Spleen (tissue), 7 donors: Measurements from ENCODE around the gene MRM1.

ENCODE experiments used
- POLR2AphosphoS5 ChIP-seq, 3 donors: sonication (generic); formaldehyde crosslinking; IDR thresholded peaks; one replicate each; pipeline ENCODE4 v1.5.1; 2017; ENCODE audit warnings: antibody characterized with exemption in 3 of 3
- TF ChIP-seq, protein P1 (sequence below), 11 experiments: fragments of 200-600 bp in 7 of 11; fragments of 450-650 bp in 4 of 11; sonication (generic) in 4 of 11; IDR thresholded peaks in 8 of 11; conservative IDR thresholded peaks in 3 of 11; 1 replicate in 7 of 11; 2 replicates in 4 of 11; pipeline versions ENCODE4 v1.4.0 to v1.8.0; 2016 to 2021; ENCODE audit warnings: antibody characterized with exemption in 11 of 11, inconsistent platforms in 4 of 11, mild to moderate bottlenecking in 1 of 11
- donor health status: DM: no; HTN: no; CAD: no; lungs with moderate emphysema.
- donor health status: DM: no; HTN: no; CAD: no.
- donor health status: DM: no; HTN: no; CAD: no.

DNA sequence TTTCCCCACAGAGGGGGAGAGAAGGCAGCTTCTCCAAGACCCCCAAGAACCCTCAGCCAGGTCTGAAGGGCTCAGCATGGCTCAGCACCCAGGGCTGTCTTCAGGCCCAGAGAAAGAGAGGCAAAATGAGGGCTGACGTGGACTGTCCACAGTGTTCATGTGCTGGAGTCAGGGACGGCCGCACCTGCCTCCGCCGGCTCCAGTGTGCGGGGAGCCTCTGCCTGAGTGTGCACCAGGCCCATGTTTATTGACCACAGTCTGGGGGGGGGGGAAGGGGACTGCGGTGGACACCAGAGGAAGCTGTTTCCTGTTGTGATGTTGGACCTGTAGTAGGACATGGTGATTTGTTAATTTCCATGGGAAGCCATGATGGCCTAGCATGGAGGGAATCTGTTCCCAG, 6.9 kb downstream of the MRM1 start:
- TF ChIP-seq POLR2AphosphoS5 (IDR thresholded peaks at IDR 0.05) = no peak
- TF ChIP-seq, protein P1, sequence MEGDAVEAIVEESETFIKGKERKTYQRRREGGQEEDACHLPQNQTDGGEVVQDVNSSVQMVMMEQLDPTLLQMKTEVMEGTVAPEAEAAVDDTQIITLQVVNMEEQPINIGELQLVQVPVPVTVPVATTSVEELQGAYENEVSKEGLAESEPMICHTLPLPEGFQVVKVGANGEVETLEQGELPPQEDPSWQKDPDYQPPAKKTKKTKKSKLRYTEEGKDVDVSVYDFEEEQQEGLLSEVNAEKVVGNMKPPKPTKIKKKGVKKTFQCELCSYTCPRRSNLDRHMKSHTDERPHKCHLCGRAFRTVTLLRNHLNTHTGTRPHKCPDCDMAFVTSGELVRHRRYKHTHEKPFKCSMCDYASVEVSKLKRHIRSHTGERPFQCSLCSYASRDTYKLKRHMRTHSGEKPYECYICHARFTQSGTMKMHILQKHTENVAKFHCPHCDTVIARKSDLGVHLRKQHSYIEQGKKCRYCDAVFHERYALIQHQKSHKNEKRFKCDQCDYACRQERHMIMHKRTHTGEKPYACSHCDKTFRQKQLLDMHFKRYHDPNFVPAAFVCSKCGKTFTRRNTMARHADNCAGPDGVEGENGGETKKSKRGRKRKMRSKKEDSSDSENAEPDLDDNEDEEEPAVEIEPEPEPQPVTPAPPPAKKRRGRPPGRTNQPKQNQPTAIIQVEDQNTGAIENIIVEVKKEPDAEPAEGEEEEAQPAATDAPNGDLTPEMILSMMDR (IDR thresholded peaks at IDR 0.05 in 8 of 11, conservative IDR thresholded peaks at IDR 0.05 in 3 of 11) = no peak
